GM13976 (cell line): Measurements from ENCODE around the gene LRRTM4.
"Not testable (repeated sequence)": the region's sequence is repeated elsewhere in the genome, so short reads cannot be mapped to it uniquely, and the experiment has no call there.

Source experiments
- DNase-seq: peaks from one replicate; pipeline ENCODE4 v3.0.0; 2012; ENCODE audit warnings: low spot score
- in situ Hi-C: fragments of 300-500 bp; cut with MboI; formaldehyde crosslinking; loops from one replicate; pipeline ENCODE4 v1.12.0; 2022; ENCODE audit warnings: low sequenced_read_pairs, mixed read lengths, inconsistent platforms; ENCODE audit not compliant: unreplicated experiment
- TF ChIP-seq, protein P1 (sequence below): IDR thresholded peaks from 2 replicates; pipeline ENCODE4 v1.5.1; 2012; ENCODE audit warnings: borderline replicate concordance, mild to moderate bottlenecking; ENCODE audit not compliant: insufficient read depth; ENCODE audit errors: extremely low read depth, missing control alignments, control extremely low read depth

LRRTM4 gene

DNA sequence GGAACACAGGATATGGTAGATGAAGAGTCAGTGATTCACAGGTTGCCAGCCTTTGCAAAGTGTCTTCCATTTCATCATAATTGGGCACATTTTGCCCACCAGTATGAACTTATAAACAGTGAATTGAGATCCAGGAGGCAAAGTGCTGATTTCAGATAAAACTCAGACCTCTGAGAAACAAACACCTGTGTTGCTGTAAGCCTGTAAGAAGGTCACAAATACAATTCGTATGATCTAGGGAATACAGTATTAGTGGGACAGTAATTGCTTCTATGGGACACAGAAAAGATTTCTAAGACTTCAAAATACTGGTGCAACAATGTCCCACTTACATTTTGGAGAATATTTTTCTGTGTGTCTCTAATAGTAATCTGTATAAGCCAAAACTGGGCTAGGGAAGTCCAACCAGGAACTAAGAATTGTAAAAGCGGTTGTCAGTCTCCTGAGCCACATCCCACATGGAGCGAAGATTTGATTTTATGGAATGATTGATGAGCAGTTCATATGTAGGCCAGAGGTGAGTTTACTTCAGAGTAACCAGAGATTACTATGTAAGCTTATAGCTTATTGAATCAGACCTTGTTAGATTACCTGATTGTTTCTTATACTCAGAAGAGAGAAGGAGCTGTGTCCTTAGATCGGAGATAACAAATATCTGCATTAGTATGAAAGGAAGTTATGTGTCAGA lies 728.4 kb downstream of the LRRTM4 start:
- no peak for DNase-seq
- in situ Hi-C loops, result no loop called here
- TF ChIP-seq, protein P1, sequence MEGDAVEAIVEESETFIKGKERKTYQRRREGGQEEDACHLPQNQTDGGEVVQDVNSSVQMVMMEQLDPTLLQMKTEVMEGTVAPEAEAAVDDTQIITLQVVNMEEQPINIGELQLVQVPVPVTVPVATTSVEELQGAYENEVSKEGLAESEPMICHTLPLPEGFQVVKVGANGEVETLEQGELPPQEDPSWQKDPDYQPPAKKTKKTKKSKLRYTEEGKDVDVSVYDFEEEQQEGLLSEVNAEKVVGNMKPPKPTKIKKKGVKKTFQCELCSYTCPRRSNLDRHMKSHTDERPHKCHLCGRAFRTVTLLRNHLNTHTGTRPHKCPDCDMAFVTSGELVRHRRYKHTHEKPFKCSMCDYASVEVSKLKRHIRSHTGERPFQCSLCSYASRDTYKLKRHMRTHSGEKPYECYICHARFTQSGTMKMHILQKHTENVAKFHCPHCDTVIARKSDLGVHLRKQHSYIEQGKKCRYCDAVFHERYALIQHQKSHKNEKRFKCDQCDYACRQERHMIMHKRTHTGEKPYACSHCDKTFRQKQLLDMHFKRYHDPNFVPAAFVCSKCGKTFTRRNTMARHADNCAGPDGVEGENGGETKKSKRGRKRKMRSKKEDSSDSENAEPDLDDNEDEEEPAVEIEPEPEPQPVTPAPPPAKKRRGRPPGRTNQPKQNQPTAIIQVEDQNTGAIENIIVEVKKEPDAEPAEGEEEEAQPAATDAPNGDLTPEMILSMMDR, result no peak

DNA sequence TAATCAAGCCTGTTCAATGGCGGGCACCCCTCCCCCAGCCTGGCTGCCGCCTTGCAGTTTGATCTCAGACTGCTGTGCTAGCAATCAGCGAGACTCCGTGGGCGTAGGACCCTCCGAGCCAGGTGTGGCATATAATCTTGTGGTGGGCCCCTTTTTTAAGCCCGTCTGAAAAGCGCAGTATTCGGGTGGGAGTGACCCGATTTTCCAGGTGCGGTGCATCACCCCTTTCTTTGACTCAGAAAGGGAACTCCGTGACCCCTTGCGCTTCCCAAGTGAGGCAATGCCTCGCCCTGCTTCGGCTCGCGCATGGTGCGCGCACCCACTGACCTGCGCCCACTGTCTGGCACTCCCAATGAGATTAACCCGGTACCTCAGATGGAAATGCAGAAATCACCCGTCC lies 740.9 kb downstream of the LRRTM4 start:
- in situ Hi-C loops, result not testable (repeated sequence)

DNA sequence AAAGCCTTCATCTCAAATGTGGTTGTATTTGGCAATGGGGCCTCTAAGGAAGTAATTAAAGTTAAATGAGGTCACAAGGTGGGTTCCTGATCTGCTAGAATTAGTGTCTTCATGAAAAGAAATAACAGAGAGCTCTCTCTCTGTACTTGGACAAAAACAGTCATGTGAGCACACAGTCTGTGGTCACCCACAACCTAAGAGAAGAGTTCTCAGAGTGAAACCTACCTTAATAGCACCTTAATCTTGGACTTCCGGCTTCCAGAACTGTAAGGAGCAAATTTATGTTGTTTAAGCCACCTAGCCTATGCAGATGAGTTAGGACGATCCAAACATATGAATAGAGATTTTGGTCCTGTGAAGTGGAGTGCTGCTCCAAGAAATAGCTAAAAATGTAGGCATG lies 758.9 kb downstream of the LRRTM4 start:
- DNase-seq, result no peak
- TF ChIP-seq, protein P1, result no peak
- in situ Hi-C loops, result no loop called here

More for the DNA sequence above, 740.9 kb downstream of the LRRTM4 start:
- not testable (repeated sequence) for DNase-seq

DNA sequence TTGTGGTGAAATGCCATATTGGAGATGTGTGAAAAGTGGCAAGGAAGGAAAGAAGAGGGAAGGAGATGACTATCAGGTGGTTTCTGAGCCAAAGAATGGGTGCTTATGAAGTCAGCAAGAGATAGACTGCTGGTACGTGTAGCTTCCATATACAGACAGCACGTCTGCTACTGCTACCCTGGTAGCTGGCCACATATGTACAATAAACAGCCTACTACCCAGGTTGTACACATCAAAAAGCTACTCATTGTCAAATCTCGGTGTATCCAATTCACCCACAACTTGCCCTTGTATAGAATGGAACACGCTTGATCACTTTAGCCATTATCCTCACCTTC lies 761.8 kb downstream of the LRRTM4 start:
- TF ChIP-seq, protein P1, result no peak
- no peak for DNase-seq
- in situ Hi-C loops, result no loop called here

DNA sequence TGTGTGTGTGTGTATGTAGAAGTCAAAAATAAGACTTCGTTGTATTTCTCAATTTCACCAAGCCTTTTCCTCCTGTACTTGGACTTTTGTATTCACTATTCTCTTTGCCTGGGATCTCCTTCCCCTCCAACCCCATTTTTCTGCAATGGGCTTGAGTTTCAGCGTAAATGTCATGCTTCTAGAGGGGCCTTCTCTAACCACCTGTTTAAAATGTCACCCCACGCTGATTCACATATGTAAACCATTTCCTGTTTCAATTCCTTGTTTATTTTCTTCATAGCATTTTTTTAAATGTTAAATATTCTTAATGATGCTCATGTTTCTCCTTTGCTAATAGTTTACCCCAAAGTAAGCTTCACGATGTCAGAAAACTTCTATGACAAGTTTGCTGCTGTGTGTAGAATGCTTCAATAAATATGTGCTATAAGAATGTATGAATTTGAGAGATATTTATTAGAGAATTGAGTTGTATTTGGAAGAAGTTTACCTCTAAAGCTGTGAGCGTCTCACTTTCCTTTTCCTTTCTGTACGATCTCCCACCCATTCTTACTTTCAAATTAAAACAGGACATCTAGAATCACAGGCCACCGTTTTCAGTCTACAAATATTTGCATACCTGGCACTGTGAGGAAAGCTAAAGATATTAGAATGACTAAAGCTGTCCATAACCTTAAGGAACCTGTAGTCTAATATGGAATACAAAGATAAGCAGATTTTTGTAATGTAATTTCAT lies 762.4 kb downstream of the LRRTM4 start:
- DNase-seq, result no peak
- in situ Hi-C loops, result no loop called here
- TF ChIP-seq, protein P1, result no peak

DNA sequence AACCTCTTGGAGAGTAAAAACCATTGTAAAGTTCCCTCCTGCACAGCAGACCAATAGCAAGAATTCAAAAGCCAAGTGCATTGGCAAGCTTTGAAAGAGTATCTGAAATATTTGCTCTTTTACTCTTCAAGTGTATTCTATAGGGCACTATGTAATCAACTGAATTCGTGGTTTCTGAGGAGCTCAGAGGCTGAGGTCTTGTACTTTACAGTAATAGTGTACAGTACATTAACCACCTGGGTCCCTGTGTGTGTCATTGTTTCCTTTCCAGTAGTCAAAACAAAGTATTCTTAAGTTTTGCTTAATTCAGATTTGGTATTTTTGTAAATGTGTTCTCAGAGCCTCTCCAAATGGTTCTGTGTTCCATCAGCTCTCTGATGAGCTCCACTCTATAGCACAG lies 769.7 kb downstream of the LRRTM4 start:
- in situ Hi-C loops, result no loop called here
- no peak for DNase-seq
- TF ChIP-seq, protein P1, result no peak

DNA sequence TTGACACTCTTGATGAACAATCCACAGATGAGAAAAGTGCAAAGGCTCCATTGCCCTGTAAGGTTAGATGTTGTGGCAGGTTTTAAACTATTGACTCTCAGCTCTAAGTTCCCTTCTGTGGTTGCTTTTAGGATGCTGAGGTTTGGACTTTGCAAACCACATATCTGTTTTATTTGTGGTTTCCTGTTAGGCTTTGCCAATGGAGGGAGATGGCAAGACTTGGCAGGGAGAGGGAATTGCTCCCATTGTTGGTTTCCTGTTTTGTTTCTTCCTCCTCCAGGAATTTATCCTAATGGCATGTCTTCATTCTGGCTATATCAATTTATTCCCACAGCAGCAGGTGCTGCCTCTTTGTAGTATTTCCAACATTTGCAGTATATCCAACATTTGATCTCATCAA lies 772.3 kb downstream of the LRRTM4 start:
- in situ Hi-C loops, result no loop called here
- TF ChIP-seq, protein P1, result no peak
- DNase-seq, result no peak
